Esophagus muscularis mucosa (tissue), 4 donors: Measurements from ENCODE around the gene NTN1. TPM values are rescaled to one million over a fixed set of nuclear protein-coding genes. Genes with fewer than 3 reads are reported as not detected.

Experiments used
- DNase-seq: peaks from one replicate; pipeline ENCODE4 v3.0.0-alpha.2; 2017; ENCODE audit errors: extremely low spot score
- H3K27ac ChIP-seq, 4 donors: fragments of 200-600 bp; sonication (generic); replicated peaks in 1 of 4; 1 replicate in 3 of 4; 2 replicates in 1 of 4; pipeline ENCODE4 v1.5.1; 2016 to 2019; ENCODE audit warnings: mild to moderate bottlenecking in 1 of 4
- H3K27me3 ChIP-seq, 4 donors: fragments of 200-600 bp; sonication (generic); one replicate each; pipeline versions ENCODE4 v1.5.1 to v1.6.0; 2016 to 2019
- H3K36me3 ChIP-seq, 4 donors: fragments of 200-600 bp; sonication (generic); one replicate each; pipeline ENCODE4 v1.5.1; 2016 to 2019
- H3K4me1 ChIP-seq, 4 donors: fragments of 200-600 bp; sonication (generic); one replicate each; pipeline ENCODE4 v1.5.1; 2016 to 2019
- H3K4me3 ChIP-seq, 4 donors: fragments of 200-600 bp; sonication (generic); 1 replicate in 2 of 4; 2 replicates in 2 of 4; pipeline ENCODE4 v1.5.1; 2016 to 2019; ENCODE audit warnings: mild to moderate bottlenecking in 4 of 4, moderate library complexity in 1 of 4
- H3K9me3 ChIP-seq, 4 donors: fragments of 200-600 bp; sonication (generic); 1 replicate in 3 of 4; 2 replicates in 1 of 4; pipeline ENCODE4 v1.5.1; 2016 to 2019
- EP300 ChIP-seq: sonication (generic); formaldehyde crosslinking; IDR thresholded peaks from one replicate; pipeline ENCODE4 v1.6.1; 2017; ENCODE audit warnings: antibody characterized with exemption
- POLR2A ChIP-seq: fragments of 450-650 bp; IDR thresholded peaks from one replicate; pipeline ENCODE4 v1.6.1; 2017; ENCODE audit warnings: antibody characterized with exemption, moderate library complexity, mild to moderate bottlenecking, low read depth
- POLR2AphosphoS5 ChIP-seq, 2 donors: sonication (generic); formaldehyde crosslinking; IDR thresholded peaks; one replicate each; pipeline ENCODE4 v1.6.1; 2017; ENCODE audit warnings: antibody characterized with exemption in 2 of 2
- WGBS: methylation state at CpG from one replicate; pipeline ENCODE4 v1.1.5; 2018; 5-methylcytosine and 5-hydroxymethylcytosine counted together
- intact Hi-C: fragments of 100-400 bp; cut with DNase I; formaldehyde crosslinking; loops from one replicate; pipeline ENCODE4 v1.15.1; 2023
- total RNA-seq, 4 donors: library from RNA; depleted of rRNA; stranded (reverse); fragments of >200 nt; gene quantifications; one replicate each; pipeline versions ENCODE4 v1.1.0 to v1.2.1, GENCODE V29; 2016
- TF ChIP-seq, protein P1 (sequence below), 3 experiments: fragments of 200-600 bp in 2 of 3; fragments of 450-650 bp in 1 of 3; sonication (generic) in 2 of 3; IDR thresholded peaks; one replicate each; pipeline ENCODE4 v1.5.1; 2017 to 2019; ENCODE audit warnings: antibody characterized with exemption in 3 of 3, mild to moderate bottlenecking in 2 of 3, moderate library complexity in 1 of 3

NTN1 gene
- total RNA-seq, 4 donors from 2014 or later, result 69.3 to 179 (median 117) TPM

DNA sequence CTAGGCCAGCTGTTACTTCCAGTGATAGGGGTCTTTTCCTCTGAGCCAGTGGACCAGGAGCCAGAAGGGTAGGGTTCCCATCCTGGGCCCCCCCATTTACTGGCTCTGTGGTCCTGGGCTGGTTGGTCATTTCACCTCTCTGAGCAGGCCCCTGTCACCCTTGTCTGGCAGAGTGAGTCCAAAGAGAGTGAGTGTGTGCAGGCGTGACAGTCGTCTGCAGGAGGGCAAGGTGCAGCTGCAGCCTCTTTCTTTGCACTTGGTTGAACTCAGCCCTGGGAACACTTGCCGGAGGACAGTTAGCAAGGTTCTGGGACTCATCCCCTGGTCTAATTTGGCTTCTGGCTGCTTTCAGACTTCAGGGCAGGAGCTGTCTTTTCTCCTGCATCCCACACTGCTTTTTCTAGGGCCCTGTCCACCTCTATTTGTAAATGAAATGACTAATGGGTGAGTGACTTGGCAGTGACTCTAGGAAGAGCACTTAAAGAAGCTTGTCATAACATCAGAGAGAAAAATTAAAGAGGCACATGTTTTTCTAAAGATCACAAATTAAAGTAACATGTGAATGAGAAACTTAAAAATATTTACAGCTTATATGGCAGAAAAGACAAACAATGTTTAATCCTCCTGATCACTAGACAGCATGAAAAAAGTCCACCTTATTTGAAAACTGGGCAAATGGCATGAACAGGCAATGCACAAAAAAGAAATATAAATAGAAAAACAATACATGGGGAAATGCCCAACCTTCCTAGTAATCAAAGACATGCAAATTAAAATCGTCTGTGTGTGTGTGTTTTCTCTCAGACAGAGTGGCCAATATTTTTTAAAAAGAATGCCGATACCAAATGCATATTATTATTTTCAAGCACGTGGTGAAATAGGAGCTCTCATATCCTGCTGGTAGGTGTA lies 137.5 kb downstream of the NTN1 start:
- Histone ChIP-seq H3K27me3 (no peaks in the 10 kb centered on the region), H3K4me3 (no peak overlapping the region), H3K9me3 (peaks cover 0 to 24% (median 15%) of the 10 kb centered on the region in 4 donors), H3K27ac (peak overlapping the region; percentile 62 to 73 (median 68)), H3K36me3 (peaks cover 0 to 13% (median 6%) of the 10 kb centered on the region in 4 donors), H3K4me1 (peaks cover 0 to 46% (median 23%) of the 10 kb centered on the region in 4 donors)
- intact Hi-C loops, result no loop called here
- DNase-seq, result no peak
- 69% methylated on average over 4 of the region's 6 CpGs for WGBS
- no peak for TF ChIP-seq EP300
- TF ChIP-seq POLR2AphosphoS5 (IDR thresholded peaks at IDR 0.05), result peak; percentile 41 to 55

DNA sequence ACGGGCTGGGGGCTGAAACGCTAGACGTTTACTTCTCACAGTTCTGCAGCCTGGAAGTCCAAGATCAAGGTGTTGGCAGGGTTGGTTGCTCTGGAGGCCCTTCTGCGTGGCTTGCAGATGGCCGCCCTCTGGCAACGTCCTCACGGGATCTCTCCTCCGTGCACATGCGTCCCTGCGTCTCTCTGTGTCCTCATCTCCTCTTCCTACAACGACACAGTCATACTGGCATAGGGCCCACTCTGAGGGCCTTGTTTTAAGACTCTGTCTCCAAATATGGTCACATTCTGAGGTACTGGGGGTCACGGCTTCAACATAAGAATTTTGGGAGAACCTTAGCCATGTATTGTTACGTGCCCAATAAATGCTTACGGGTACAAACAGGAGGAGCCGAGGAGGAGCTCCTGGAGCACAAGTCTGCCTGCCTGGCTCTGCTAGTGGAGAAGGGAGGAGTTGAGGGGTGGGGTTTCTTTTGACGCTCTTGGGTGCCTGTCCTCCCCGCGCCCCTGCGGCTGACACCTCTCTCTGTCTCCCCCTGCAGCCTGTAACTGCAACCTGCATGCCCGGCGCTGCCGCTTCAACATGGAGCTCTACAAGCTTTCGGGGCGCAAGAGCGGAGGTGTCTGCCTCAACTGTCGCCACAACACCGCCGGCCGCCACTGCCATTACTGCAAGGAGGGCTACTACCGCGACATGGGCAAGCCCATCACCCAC lies 141.1 kb downstream of the NTN1 start:
- Histone ChIP-seq H3K27me3 (no peaks in the 10 kb centered on the region), H3K4me1 (peaks cover 0 to 31% (median 19%) of the 10 kb centered on the region in 4 donors), H3K27ac (peak overlapping the region; percentile 18 to 65 (median 40)), H3K4me3 (no peak overlapping the region), H3K36me3 (peaks cover 0 to 39% (median 19%) of the 10 kb centered on the region in 4 donors), H3K9me3 (peaks cover 0 to 24% (median 15%) of the 10 kb centered on the region in 4 donors)
- intact Hi-C loops, result no loop called here
- DNase-seq, result no peak
- TF ChIP-seq, protein P1, sequence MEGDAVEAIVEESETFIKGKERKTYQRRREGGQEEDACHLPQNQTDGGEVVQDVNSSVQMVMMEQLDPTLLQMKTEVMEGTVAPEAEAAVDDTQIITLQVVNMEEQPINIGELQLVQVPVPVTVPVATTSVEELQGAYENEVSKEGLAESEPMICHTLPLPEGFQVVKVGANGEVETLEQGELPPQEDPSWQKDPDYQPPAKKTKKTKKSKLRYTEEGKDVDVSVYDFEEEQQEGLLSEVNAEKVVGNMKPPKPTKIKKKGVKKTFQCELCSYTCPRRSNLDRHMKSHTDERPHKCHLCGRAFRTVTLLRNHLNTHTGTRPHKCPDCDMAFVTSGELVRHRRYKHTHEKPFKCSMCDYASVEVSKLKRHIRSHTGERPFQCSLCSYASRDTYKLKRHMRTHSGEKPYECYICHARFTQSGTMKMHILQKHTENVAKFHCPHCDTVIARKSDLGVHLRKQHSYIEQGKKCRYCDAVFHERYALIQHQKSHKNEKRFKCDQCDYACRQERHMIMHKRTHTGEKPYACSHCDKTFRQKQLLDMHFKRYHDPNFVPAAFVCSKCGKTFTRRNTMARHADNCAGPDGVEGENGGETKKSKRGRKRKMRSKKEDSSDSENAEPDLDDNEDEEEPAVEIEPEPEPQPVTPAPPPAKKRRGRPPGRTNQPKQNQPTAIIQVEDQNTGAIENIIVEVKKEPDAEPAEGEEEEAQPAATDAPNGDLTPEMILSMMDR (IDR thresholded peaks at IDR 0.05), result peak in 2 of 3 experiments; percentile 8 to 10
- no peak for TF ChIP-seq EP300
- WGBS, result 94% methylated on average over 18 of the region's 31 CpGs

DNA sequence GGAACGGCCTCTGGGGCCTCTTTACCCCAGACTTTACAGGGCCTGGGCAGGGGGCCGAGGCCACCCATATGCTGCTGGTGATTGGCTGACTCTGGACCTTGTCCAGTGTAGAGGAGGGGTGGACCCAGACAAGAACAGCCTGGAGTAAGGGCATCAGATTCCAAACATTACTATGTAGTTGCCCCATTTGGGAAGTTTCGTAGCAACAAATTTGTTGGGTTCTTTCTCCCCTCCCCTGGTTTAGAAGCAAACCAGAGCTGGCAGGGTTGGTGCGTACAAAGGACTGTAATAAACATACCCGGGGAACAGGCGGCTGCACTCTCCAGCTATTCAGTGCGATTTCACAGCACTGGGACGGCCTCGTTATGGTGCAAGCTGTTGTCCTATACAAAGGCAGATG lies 145.5 kb downstream of the NTN1 start:
- Histone ChIP-seq H3K27ac (no peak overlapping the region), H3K4me1 (peaks cover 0 to 17% (median 6%) of the 10 kb centered on the region in 4 donors), H3K36me3 (peaks cover 0 to 45% (median 22%) of the 10 kb centered on the region in 4 donors), H3K9me3 (no peaks in the 10 kb centered on the region), H3K4me3 (no peak overlapping the region), H3K27me3 (no peaks in the 10 kb centered on the region)
- no peak for TF ChIP-seq EP300
- no peak for TF ChIP-seq POLR2AphosphoS5 (IDR thresholded peaks at IDR 0.05)
- TF ChIP-seq, protein P1 (IDR thresholded peaks at IDR 0.05), result no peak
- TF ChIP-seq POLR2A, result no peak
- no peak for DNase-seq
- intact Hi-C loops, result no loop called here
- WGBS, result 91% methylated on average over 7 of the region's 9 CpGs

DNA sequence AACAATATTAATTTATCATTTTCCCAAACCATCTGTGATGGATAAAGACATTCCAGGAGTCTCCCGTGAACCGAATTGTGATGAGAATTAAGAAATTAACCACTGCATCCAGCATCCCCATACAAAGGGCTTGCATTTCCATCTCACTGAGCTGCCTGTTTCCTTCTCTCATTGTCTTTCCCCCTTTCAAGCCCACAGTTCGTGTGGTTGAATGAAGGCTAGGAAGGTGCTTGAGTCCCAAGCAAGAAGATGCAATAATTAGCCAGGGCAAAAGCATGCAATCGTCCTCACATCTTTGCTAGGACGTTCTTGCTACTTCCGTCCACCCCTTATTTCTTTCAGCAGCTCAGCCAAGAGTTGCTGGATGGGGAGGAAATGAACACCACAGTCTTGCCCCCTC lies 146.1 kb downstream of the NTN1 start:
- H3K27me3 ChIP-seq, result no peaks in the 10 kb centered on the region
- WGBS, result 74% methylated on average over 6 of the region's 6 CpGs
- DNase-seq, result no peak
- intact Hi-C loops, result no loop called here
- TF ChIP-seq POLR2AphosphoS5 (IDR thresholded peaks at IDR 0.05) (no peak), POLR2A (no peak)
- TF ChIP-seq, protein P1 (IDR thresholded peaks at IDR 0.05), result no peak
- no peaks in the 10 kb centered on the region for H3K9me3 ChIP-seq
- peaks cover 0 to 45% (median 22%) of the 10 kb centered on the region in 4 donors for H3K36me3 ChIP-seq
- peaks cover 0 to 11% (median 5%) of the 10 kb centered on the region in 4 donors for H3K4me1 ChIP-seq
- H3K27ac ChIP-seq, result no peak overlapping the region
- H3K4me3 ChIP-seq, result no peak overlapping the region

DNA sequence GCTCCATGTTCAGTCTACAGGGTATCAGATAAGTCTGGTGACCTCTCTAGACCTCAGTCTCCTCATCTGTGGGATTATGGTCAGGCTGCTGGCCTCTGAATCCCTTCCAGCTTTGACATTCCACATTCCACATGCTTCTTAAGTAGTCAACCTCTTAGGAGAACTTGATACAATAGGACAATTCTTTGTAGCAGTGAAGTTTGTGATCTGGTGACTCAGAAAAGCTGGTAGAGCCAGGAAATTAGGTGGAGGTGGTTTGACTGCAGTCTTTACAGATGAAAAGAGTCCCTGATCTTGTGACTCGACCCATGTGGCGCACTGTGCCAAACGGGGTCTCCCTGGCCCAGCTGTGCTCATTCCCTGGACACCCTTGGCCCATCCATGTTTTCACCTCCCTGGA lies 147.8 kb downstream of the NTN1 start:
- H3K9me3 ChIP-seq, result no peaks in the 10 kb centered on the region
- intact Hi-C loops, result no loop called here
- peaks cover 0 to 13% (median 11%) of the 10 kb centered on the region in 4 donors for H3K4me1 ChIP-seq
- H3K4me3 ChIP-seq, result no peak overlapping the region
- TF ChIP-seq EP300 (no peak), POLR2A (no peak), POLR2AphosphoS5 (IDR thresholded peaks at IDR 0.05) (no peak)
- TF ChIP-seq, protein P1 (IDR thresholded peaks at IDR 0.05), result no peak
- H3K36me3 ChIP-seq, result peaks cover 0 to 30% (median 14%) of the 10 kb centered on the region in 4 donors
- WGBS, result 90% methylated on average over 3 of the region's 3 CpGs
- H3K27me3 ChIP-seq, result no peaks in the 10 kb centered on the region
- no peak for DNase-seq
- H3K27ac ChIP-seq, result no peak overlapping the region
